ENCODE results near the gene TOP2B. TPM values are rescaled to one million over a fixed set of nuclear protein-coding genes. Genes with fewer than 3 reads are reported as not detected.

The TOP2B gene
- total RNA-seq, 1 donor from 2014 or later: 99.5 TPM

DNA sequence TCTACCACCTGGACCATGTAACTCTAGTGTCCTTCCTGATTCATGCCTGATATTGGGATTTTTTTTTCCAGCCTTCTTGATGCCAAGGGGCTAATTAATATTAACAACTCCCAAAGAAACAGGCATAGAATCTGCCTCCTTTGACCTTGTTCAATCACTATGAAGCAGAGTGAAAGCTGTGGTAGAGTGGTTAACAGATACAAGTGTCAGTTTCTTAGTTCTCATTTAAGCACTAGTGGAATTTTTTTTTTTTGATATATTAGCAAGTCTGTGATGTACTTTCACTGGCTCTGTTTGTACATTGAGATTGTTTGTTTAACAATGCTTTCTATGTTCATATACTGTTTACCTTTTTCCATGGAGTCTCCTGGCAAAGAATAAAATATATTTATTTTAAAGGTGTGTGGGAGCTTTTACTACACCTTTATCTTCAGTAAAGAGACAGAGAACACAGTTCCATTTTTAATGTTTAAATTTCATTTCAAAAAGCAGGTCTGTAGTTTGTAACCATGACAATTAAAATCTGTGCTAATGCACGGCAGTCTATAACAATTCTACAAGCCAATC lies 67.1 kb downstream of the TOP2B start:
- peaks cover 19% of the 10 kb centered on the region for H3K4me1 Mint-ChIP-seq (ENCODE audit: unreplicated experiment)
- no peaks in the 10 kb centered on the region for H3K9me3 Mint-ChIP-seq (ENCODE audit: unreplicated experiment)
- H3K36me3 Mint-ChIP-seq (ENCODE audit: unreplicated experiment): peaks cover 42% of the 10 kb centered on the region
- H3K4me3 Mint-ChIP-seq (ENCODE audit: unreplicated experiment): no peak overlapping the region
- no peak overlapping the region for H3K27ac Mint-ChIP-seq (ENCODE audit: unreplicated experiment)
- DNase-seq (ENCODE audit: extremely low spot score, unreplicated experiment): no peak
- no peak for TF ChIP-seq CTCF (IDR thresholded peaks at IDR 0.05)
- H3K27me3 Mint-ChIP-seq (ENCODE audit: unreplicated experiment): no peaks in the 10 kb centered on the region

GRCh38 chr3:25594007-25594502 lies 70.7 kb downstream of the TOP2B start:
- Mint-ChIP-seq H3K27me3 (ENCODE audit: unreplicated experiment) (no peaks in the 10 kb centered on the region), H3K27ac (ENCODE audit: unreplicated experiment) (peak overlapping the region; percentile 98), H3K4me1 (ENCODE audit: unreplicated experiment) (peaks cover 42% of the 10 kb centered on the region), H3K36me3 (ENCODE audit: unreplicated experiment) (peaks cover 28% of the 10 kb centered on the region), H3K4me3 (ENCODE audit: unreplicated experiment) (no peak overlapping the region), H3K9me3 (ENCODE audit: unreplicated experiment) (no peaks in the 10 kb centered on the region)
- DNase-seq (ENCODE audit: extremely low spot score, unreplicated experiment): no peak
- peak; percentile 83 for TF ChIP-seq CTCF (IDR thresholded peaks at IDR 0.05)

DNA sequence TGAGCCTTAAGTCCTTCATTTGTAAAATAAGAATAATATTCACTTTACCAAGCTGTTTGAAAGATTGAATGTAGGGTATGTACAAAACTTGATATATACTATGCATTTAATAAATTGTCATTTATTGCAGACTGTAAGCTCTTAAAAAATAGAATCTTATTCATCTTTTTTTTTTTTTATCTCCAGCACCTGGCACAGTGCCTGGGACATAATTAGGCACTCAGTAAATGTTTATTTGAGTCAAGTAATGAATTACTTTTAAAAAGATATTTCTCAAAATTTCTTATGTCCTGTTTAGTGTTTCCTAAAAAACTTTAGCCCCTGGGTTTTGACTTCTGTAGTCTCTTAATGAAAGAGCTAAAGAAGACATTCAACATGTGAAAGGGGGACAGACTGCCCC lies 71.7 kb downstream of the TOP2B start:
- Mint-ChIP-seq H3K4me1 (ENCODE audit: unreplicated experiment) (peaks cover 48% of the 10 kb centered on the region), H3K4me3 (ENCODE audit: unreplicated experiment) (no peak overlapping the region), H3K27ac (ENCODE audit: unreplicated experiment) (peak overlapping the region; percentile 98), H3K36me3 (ENCODE audit: unreplicated experiment) (peaks cover 19% of the 10 kb centered on the region), H3K27me3 (ENCODE audit: unreplicated experiment) (no peaks in the 10 kb centered on the region), H3K9me3 (ENCODE audit: unreplicated experiment) (peaks cover 1% of the 10 kb centered on the region)
- TF ChIP-seq CTCF (IDR thresholded peaks at IDR 0.05): no peak
- DNase-seq (ENCODE audit: extremely low spot score, unreplicated experiment): no peak

DNA sequence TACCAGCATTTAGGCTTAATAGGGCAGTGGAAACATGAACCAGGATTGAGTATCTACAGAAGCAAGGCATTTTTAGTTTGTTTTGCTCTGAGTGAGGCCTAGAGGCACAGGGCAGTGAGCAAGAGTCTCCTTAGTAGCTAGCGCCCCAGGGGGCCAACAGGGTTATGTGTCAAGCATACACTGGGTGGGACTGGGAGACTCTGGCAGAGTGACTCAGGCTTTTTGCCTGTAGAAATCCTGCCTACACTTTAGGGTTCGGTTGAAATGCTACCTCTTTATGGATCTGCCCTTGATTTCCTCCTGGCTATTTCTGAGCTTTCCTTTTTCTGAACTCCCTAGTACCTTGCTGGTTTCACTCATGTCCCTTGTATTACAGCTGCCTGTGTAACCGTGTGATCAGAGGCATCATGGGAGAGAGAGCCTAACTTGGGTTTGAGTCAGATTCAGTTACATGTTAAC lies 72.2 kb downstream of the TOP2B start:
- Mint-ChIP-seq H3K4me3 (ENCODE audit: unreplicated experiment) (peak overlapping the region; percentile 38), H3K27me3 (ENCODE audit: unreplicated experiment) (no peaks in the 10 kb centered on the region), H3K27ac (ENCODE audit: unreplicated experiment) (peak overlapping the region; percentile 98), H3K36me3 (ENCODE audit: unreplicated experiment) (peaks cover 18% of the 10 kb centered on the region), H3K4me1 (ENCODE audit: unreplicated experiment) (peaks cover 52% of the 10 kb centered on the region), H3K9me3 (ENCODE audit: unreplicated experiment) (peaks cover 5% of the 10 kb centered on the region)
- no peak for DNase-seq (ENCODE audit: extremely low spot score, unreplicated experiment)
- TF ChIP-seq CTCF (IDR thresholded peaks at IDR 0.05): peak; percentile 30

GRCh38 chr3:25589783-25590258 lies 74.9 kb downstream of the TOP2B start:
- no peak for DNase-seq (ENCODE audit: extremely low spot score, unreplicated experiment)
- no peak for TF ChIP-seq CTCF (IDR thresholded peaks at IDR 0.05)
- peaks cover 5% of the 10 kb centered on the region for H3K36me3 Mint-ChIP-seq (ENCODE audit: unreplicated experiment)
- peaks cover 73% of the 10 kb centered on the region for H3K4me1 Mint-ChIP-seq (ENCODE audit: unreplicated experiment)
- peaks cover 5% of the 10 kb centered on the region for H3K9me3 Mint-ChIP-seq (ENCODE audit: unreplicated experiment)
- peak overlapping the region; percentile 64 for H3K27ac Mint-ChIP-seq (ENCODE audit: unreplicated experiment)
- H3K4me3 Mint-ChIP-seq (ENCODE audit: unreplicated experiment): no peak overlapping the region
- H3K27me3 Mint-ChIP-seq (ENCODE audit: unreplicated experiment): no peaks in the 10 kb centered on the region
